ENCODE data around the gene CDC45.

- TF ChIP-seq CTCF (conservative IDR thresholded peaks at IDR 0.05 in 1 of 2, IDR thresholded peaks at IDR 0.05 in 1 of 2; ENCODE audit: low read depth in 1 of 2, low read length in 2 of 2) = no peak
- no peak for TF ChIP-seq EZH2 (IDR thresholded peaks at IDR 0.05; ENCODE audit: low read length, missing control alignments)
These were observed 25.6 kb upstream of the CDC45 start for GRCh38 chr22:19454156-19454555.

All from fibroblast of lung (primary cell).